ENCODE data around the gene NKAPL. TPM values are rescaled to one million over a fixed set of nuclear protein-coding genes. Genes with fewer than 3 reads are reported as not detected.

The NKAPL gene
- total and polyA plus RNA-seq, 2 of the 13 experiments (the other 11 are each of a cell fraction or from before 2014, with no cell fraction given): not detected

GRCh38 chr6:28218312-28219248, 40.5 kb upstream of the NKAPL start (continued):
- TF ChIP-seq TRAFD1 (CRISPR knock-in tag; IDR thresholded peaks at IDR 0.05; ENCODE audit: borderline replicate concordance) (no peak; the same call in 1 of the 2 replicates), ZNF83 (CRISPR knock-in tag; IDR thresholded peaks at IDR 0.05; ENCODE audit: borderline replicate concordance) (no peak), ZNF251 (CRISPR knock-in tag; IDR thresholded peaks at IDR 0.05) (0 out of 2 replicates have a peak, but pooled peaks have one; percentile 50), ZSCAN5A (CRISPR knock-in tag; IDR thresholded peaks at IDR 0.05; ENCODE audit: borderline replicate concordance) (peak; percentile 42; the same call in 1 of the 2 replicates), ATAD3A (CRISPR knock-in tag; IDR thresholded peaks at IDR 0.05) (no peak), FOSL2 (CRISPR knock-in tag; IDR thresholded peaks at IDR 0.05) (peak; percentile 9; the same call in 1 of the 2 replicates), SATB2 (CRISPR knock-in tag; IDR thresholded peaks at IDR 0.05) (peak; percentile 78; the same call in 1 of the 2 replicates), ZNF570 (CRISPR knock-in tag; IDR thresholded peaks at IDR 0.05; ENCODE audit: borderline replicate concordance) (no peak), RFXAP (CRISPR knock-in tag; IDR thresholded peaks at IDR 0.05; ENCODE audit: borderline replicate concordance) (peak; percentile 57), ELF3 (CRISPR knock-in tag; IDR thresholded peaks at IDR 0.05) (no peak; the same call in 1 of the 2 replicates), ZC3H13 (CRISPR knock-in tag; IDR thresholded peaks at IDR 0.05) (no peak), YEATS2 (CRISPR knock-in tag; IDR thresholded peaks at IDR 0.05; ENCODE audit: borderline replicate concordance) (peak; percentile 70; the same call in 1 of the 2 replicates), ZFP36L2 (CRISPR knock-in tag; IDR thresholded peaks at IDR 0.05) (no peak), JARID2 (CRISPR knock-in tag; IDR thresholded peaks at IDR 0.05; ENCODE audit: insufficient replicate concordance) (no peak), ZFYVE20 (CRISPR knock-in tag; IDR thresholded peaks at IDR 0.05; ENCODE audit: borderline replicate concordance, low read depth) (no peak), ZNF569 (CRISPR knock-in tag; IDR thresholded peaks at IDR 0.05; ENCODE audit: borderline replicate concordance) (no peak)
- TF ChIP-seq, protein P1, sequence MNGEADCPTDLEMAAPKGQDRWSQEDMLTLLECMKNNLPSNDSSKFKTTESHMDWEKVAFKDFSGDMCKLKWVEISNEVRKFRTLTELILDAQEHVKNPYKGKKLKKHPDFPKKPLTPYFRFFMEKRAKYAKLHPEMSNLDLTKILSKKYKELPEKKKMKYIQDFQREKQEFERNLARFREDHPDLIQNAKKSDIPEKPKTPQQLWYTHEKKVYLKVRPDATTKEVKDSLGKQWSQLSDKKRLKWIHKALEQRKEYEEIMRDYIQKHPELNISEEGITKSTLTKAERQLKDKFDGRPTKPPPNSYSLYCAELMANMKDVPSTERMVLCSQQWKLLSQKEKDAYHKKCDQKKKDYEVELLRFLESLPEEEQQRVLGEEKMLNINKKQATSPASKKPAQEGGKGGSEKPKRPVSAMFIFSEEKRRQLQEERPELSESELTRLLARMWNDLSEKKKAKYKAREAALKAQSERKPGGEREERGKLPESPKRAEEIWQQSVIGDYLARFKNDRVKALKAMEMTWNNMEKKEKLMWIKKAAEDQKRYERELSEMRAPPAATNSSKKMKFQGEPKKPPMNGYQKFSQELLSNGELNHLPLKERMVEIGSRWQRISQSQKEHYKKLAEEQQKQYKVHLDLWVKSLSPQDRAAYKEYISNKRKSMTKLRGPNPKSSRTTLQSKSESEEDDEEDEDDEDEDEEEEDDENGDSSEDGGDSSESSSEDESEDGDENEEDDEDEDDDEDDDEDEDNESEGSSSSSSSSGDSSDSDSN (CRISPR knock-in tag; IDR thresholded peaks at IDR 0.05): peak; percentile 55; the same call in 1 of the 2 replicates
- TF ChIP-seq, protein P2, sequence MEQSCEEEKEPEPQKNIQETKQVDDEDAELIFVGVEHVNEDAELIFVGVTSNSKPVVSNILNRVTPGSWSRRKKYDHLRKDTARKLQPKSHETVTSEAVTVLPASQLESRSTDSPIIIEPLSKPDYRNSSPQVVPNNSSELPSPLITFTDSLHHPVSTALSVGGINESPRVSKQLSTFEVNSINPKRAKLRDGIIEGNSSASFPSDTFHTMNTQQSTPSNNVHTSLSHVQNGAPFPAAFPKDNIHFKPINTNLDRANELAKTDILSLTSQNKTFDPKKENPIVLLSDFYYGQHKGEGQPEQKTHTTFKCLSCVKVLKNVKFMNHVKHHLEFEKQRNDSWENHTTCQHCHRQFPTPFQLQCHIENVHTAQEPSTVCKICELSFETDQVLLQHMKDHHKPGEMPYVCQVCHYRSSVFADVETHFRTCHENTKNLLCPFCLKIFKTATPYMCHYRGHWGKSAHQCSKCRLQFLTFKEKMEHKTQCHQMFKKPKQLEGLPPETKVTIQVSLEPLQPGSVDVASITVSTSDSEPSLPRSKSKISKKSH (CRISPR knock-in tag; IDR thresholded peaks at IDR 0.05; ENCODE audit: borderline replicate concordance): peak; percentile 36; the same call in 1 of the 2 replicates
- TF ChIP-seq, protein P3, sequence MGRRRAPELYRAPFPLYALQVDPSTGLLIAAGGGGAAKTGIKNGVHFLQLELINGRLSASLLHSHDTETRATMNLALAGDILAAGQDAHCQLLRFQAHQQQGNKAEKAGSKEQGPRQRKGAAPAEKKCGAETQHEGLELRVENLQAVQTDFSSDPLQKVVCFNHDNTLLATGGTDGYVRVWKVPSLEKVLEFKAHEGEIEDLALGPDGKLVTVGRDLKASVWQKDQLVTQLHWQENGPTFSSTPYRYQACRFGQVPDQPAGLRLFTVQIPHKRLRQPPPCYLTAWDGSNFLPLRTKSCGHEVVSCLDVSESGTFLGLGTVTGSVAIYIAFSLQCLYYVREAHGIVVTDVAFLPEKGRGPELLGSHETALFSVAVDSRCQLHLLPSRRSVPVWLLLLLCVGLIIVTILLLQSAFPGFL (CRISPR knock-in tag; IDR thresholded peaks at IDR 0.05): no peak; the same call in 1 of the 2 replicates

Measured in HepG2 (cell line).